HUES6 (cell line): Measurements from ENCODE around the gene MYT1.

Experiments used
- H3K27ac ChIP-seq: 2 replicates; pipeline ENCODE4 v1.7.0; 2013; ENCODE audit warnings: low read depth, mild to moderate bottlenecking, low read length, inconsistent platforms
- H3K27me3 ChIP-seq: 2 replicates; pipeline ENCODE4 v1.6.1; 2013; ENCODE audit warnings: low read length; ENCODE audit not compliant: control insufficient read depth, insufficient read depth
- H3K36me3 ChIP-seq: 2 replicates; pipeline ENCODE4 v1.6.1; 2013; ENCODE audit warnings: low read length; ENCODE audit not compliant: control insufficient read depth, insufficient read depth
- H3K4me1 ChIP-seq: 2 replicates; pipeline ENCODE4 v1.6.1; 2013; ENCODE audit warnings: low read length; ENCODE audit not compliant: control insufficient read depth, insufficient read depth
- H3K4me3 ChIP-seq: 2 replicates; pipeline ENCODE4 v1.5.1; 2013; ENCODE audit warnings: low read depth, low read length
- H3K9ac ChIP-seq: one replicate; pipeline ENCODE4 v1.6.1; 2013; ENCODE audit warnings: mild to moderate bottlenecking, low read length
- H3K9me3 ChIP-seq: 2 replicates; pipeline ENCODE4 v1.6.1; 2013; ENCODE audit warnings: low read depth, low read length; ENCODE audit not compliant: control insufficient read depth, insufficient read depth

MYT1 gene

GRCh38 chr20:64162239-64162910 is 1.9 kb upstream of the MYT1 start:
- Histone ChIP-seq H3K9ac (no peak overlapping the region), H3K4me3 (no peak overlapping the region), H3K36me3 (no peaks in the 10 kb centered on the region), H3K9me3 (no peaks in the 10 kb centered on the region), H3K27me3 (peaks cover 76% of the 10 kb centered on the region), H3K4me1 (peaks cover 43% of the 10 kb centered on the region), H3K27ac (no peak overlapping the region)

- no peak overlapping the region for H3K9ac ChIP-seq
- no peaks in the 10 kb centered on the region for H3K9me3 ChIP-seq
- H3K27me3 ChIP-seq = peaks cover 80% of the 10 kb centered on the region
- H3K27ac ChIP-seq = no peak overlapping the region
- H3K4me1 ChIP-seq = peaks cover 43% of the 10 kb centered on the region
- no peak overlapping the region for H3K4me3 ChIP-seq
- H3K36me3 ChIP-seq = no peaks in the 10 kb centered on the region
These were observed 503 bp upstream of the MYT1 start for GRCh38 chr20:64163776-64164122.

- no peaks in the 10 kb centered on the region for H3K36me3 ChIP-seq
- H3K9ac ChIP-seq = no peak overlapping the region
- no peak overlapping the region for H3K4me3 ChIP-seq
- H3K4me1 ChIP-seq = peaks cover 20% of the 10 kb centered on the region
- H3K27me3 ChIP-seq = peaks cover 57% of the 10 kb centered on the region
- no peak overlapping the region for H3K27ac ChIP-seq
- no peaks in the 10 kb centered on the region for H3K9me3 ChIP-seq
These were observed 1.8 kb downstream of the MYT1 start for GRCh38 chr20:64165866-64166600.

- H3K4me1 ChIP-seq = peaks cover 13% of the 10 kb centered on the region; the same call in 1 of the 2 replicates
- no peak overlapping the region for H3K27ac ChIP-seq
- H3K9ac ChIP-seq = no peak overlapping the region
- peaks cover 48% of the 10 kb centered on the region for H3K27me3 ChIP-seq
- H3K36me3 ChIP-seq = no peaks in the 10 kb centered on the region
- H3K4me3 ChIP-seq = no peak overlapping the region
- H3K9me3 ChIP-seq = no peaks in the 10 kb centered on the region
These were observed 2.7 kb downstream of the MYT1 start for GRCh38 chr20:64166721-64167615.

GRCh38 chr20:64167676-64168075 is 3.4 kb downstream of the MYT1 start:
- Histone ChIP-seq H3K4me1 (peaks cover 8% of the 10 kb centered on the region; the same call in 1 of the 2 replicates), H3K27ac (no peak overlapping the region), H3K9me3 (no peaks in the 10 kb centered on the region), H3K27me3 (peaks cover 43% of the 10 kb centered on the region), H3K36me3 (no peaks in the 10 kb centered on the region), H3K9ac (no peak overlapping the region), H3K4me3 (no peak overlapping the region)

- Histone ChIP-seq H3K9me3 (no peaks in the 10 kb centered on the region), H3K27ac (no peak overlapping the region)
These were observed 4.3 kb downstream of the MYT1 start for GRCh38 chr20:64168381-64169090.

GRCh38 chr20:64169091-64169560 is 4.9 kb downstream of the MYT1 start:
- no peak overlapping the region for H3K27ac ChIP-seq
- peaks cover 37% of the 10 kb centered on the region for H3K27me3 ChIP-seq
- no peak overlapping the region for H3K9ac ChIP-seq
- H3K36me3 ChIP-seq = no peaks in the 10 kb centered on the region
- peaks cover 8% of the 10 kb centered on the region; the same call in 1 of the 2 replicates for H3K4me1 ChIP-seq
- no peaks in the 10 kb centered on the region for H3K9me3 ChIP-seq
- no peak overlapping the region for H3K4me3 ChIP-seq

More at GRCh38 chr20:64168381-64169090, 4.3 kb downstream of the MYT1 start:
- peaks cover 8% of the 10 kb centered on the region; the same call in 1 of the 2 replicates for H3K4me1 ChIP-seq
- no peak overlapping the region for H3K4me3 ChIP-seq
- no peak overlapping the region for H3K9ac ChIP-seq
- H3K27me3 ChIP-seq = peaks cover 42% of the 10 kb centered on the region
- H3K36me3 ChIP-seq = no peaks in the 10 kb centered on the region

- no peaks in the 10 kb centered on the region; the same call in 1 of the 2 replicates for H3K4me1 ChIP-seq
- no peak overlapping the region for H3K4me3 ChIP-seq
- no peak overlapping the region for H3K27ac ChIP-seq
- no peak overlapping the region for H3K9ac ChIP-seq
- H3K9me3 ChIP-seq = no peaks in the 10 kb centered on the region
- H3K27me3 ChIP-seq = peaks cover 21% of the 10 kb centered on the region
- no peaks in the 10 kb centered on the region for H3K36me3 ChIP-seq
These were observed 7.0 kb downstream of the MYT1 start for GRCh38 chr20:64171211-64171610.

- no peak overlapping the region for H3K9ac ChIP-seq
- H3K27me3 ChIP-seq = peaks cover 29% of the 10 kb centered on the region
- peaks cover 18% of the 10 kb centered on the region for H3K4me1 ChIP-seq
- H3K36me3 ChIP-seq = no peaks in the 10 kb centered on the region
- no peaks in the 10 kb centered on the region for H3K9me3 ChIP-seq
- no peak overlapping the region for H3K27ac ChIP-seq
- H3K4me3 ChIP-seq = no peak overlapping the region
These were observed 8.9 kb downstream of the MYT1 start for GRCh38 chr20:64173116-64173515.

GRCh38 chr20:64176551-64176950 is 12.3 kb downstream of the MYT1 start:
- H3K27me3 ChIP-seq = peaks cover 26% of the 10 kb centered on the region

More at GRCh38 chr20:64176551-64176950, 12.3 kb downstream of the MYT1 start:
- peak overlapping the region; percentile 16; the same call in 1 of the 2 replicates for H3K4me3 ChIP-seq
- peaks cover 20% of the 10 kb centered on the region for H3K4me1 ChIP-seq
- no peak overlapping the region for H3K9ac ChIP-seq
- peaks cover 9% of the 10 kb centered on the region for H3K9me3 ChIP-seq
- no peaks in the 10 kb centered on the region for H3K36me3 ChIP-seq
- H3K27ac ChIP-seq = no peak overlapping the region
